CD14-positive monocyte (primary cell): ENCODE results near the gene DALRD3. TPM values are rescaled to one million over a fixed set of nuclear protein-coding genes. Genes with fewer than 3 reads are reported as not detected.
A peak's percentile ranks its signal among the peaks of the same experiment; 100 is the strongest.

ENCODE experiments used
- DNase-seq, 3 donors: peaks; one replicate each; pipeline ENCODE4 v3.0.0-alpha.2; 2011 to 2022
- H2AFZ ChIP-seq: 2 replicates; pipeline ENCODE4 v1.6.0; 2012; ENCODE audit warnings: mild to moderate bottlenecking, low read depth, low read length, inconsistent platforms; ENCODE audit not compliant: insufficient read depth, poor library complexity, severe bottlenecking
- H3K27ac ChIP-seq, 2 donors: 1 replicate in 1 of 2; 2 replicates in 1 of 2; pipeline ENCODE4 v1.5.1; 2012 to 2013; ENCODE audit warnings: low read length in 2 of 2, control low read depth in 1 of 2, inconsistent platforms in 1 of 2, low read depth in 1 of 2, mild to moderate bottlenecking in 1 of 2
- H3K27me3 ChIP-seq, 2 donors: one replicate each; pipeline versions ENCODE4 v1.6.0 to v1.6.1; 2011 to 2013; ENCODE audit warnings: low read length in 2 of 2; ENCODE audit not compliant: control insufficient read depth in 2 of 2, insufficient read depth in 2 of 2
- H3K36me3 ChIP-seq, 2 donors: replicated peaks in 1 of 2; 1 replicate in 1 of 2; 2 replicates in 1 of 2; pipeline versions ENCODE4 v1.5.1 to v1.6.1; 2012 to 2013; ENCODE audit warnings: low read length in 2 of 2, control low read depth in 1 of 2, inconsistent platforms in 1 of 2, mild to moderate bottlenecking in 1 of 2; ENCODE audit not compliant: insufficient read depth in 2 of 2, control insufficient read depth in 1 of 2
- H3K4me1 ChIP-seq, 2 donors: 1 replicate in 1 of 2; 2 replicates in 1 of 2; pipeline versions ENCODE4 v1.5.1 to v1.6.1; 2012 to 2013; ENCODE audit warnings: low read length in 2 of 2, control low read depth in 1 of 2, inconsistent platforms in 1 of 2, mild to moderate bottlenecking in 1 of 2, moderate library complexity in 1 of 2; ENCODE audit not compliant: insufficient read depth in 2 of 2, control insufficient read depth in 1 of 2
- H3K4me2 ChIP-seq: replicated peaks from 2 replicates; pipeline ENCODE3; 2012; ENCODE audit warnings: low read length, moderate library complexity, mild to moderate bottlenecking; ENCODE audit not compliant: poor library complexity, severe bottlenecking; ENCODE audit errors: extremely low read depth
- H3K4me3 ChIP-seq, 3 experiments: fragments of 200-600 bp in 1 of 3; sonication (generic) in 1 of 3; replicated peaks in 1 of 3; 1 replicate in 2 of 3; 2 replicates in 1 of 3; pipeline ENCODE4 v1.5.1; 2011 to 2013; ENCODE audit warnings: low read length in 3 of 3, mild to moderate bottlenecking in 3 of 3, control low read depth in 2 of 3, low read depth in 2 of 3, inconsistent platforms in 1 of 3, moderate library complexity in 1 of 3
- H3K79me2 ChIP-seq: 2 replicates; pipeline ENCODE4 v1.6.0; 2012; ENCODE audit warnings: mild to moderate bottlenecking, control low read depth, inconsistent platforms, low read length, moderate library complexity; ENCODE audit not compliant: insufficient read depth
- H3K9ac ChIP-seq: 2 replicates; pipeline ENCODE4 v1.6.0; 2017; ENCODE audit warnings: low read length, mild to moderate bottlenecking; ENCODE audit not compliant: insufficient read depth, poor library complexity, severe bottlenecking
- H3K9me3 ChIP-seq, 2 donors: replicated peaks in 1 of 2; 1 replicate in 1 of 2; 2 replicates in 1 of 2; pipeline versions ENCODE4 v1.5.1 to v1.6.1; 2012 to 2013; ENCODE audit warnings: low read length in 2 of 2, control low read depth in 1 of 2; ENCODE audit not compliant: control insufficient read depth in 1 of 2, insufficient read depth in 1 of 2
- H4K20me1 ChIP-seq: 2 replicates; pipeline ENCODE4 v1.6.0; 2012; ENCODE audit warnings: mild to moderate bottlenecking, low read length, control low read depth, moderate library complexity; ENCODE audit not compliant: insufficient read depth
- H3K27ac Mint-ChIP-seq, 7 donors: one replicate each; pipeline ENCODE4 v1.8.0; 2020; ENCODE audit warnings: mild to moderate bottlenecking in 7 of 7, mixed read lengths in 7 of 7, moderate library complexity in 6 of 7, inconsistent platforms in 2 of 7
- H3K27me3 Mint-ChIP-seq, 3 donors: one replicate each; pipeline ENCODE4 v1.8.0; 2021 to 2022; ENCODE audit warnings: low read depth in 3 of 3, mild to moderate bottlenecking in 3 of 3, mixed read lengths in 3 of 3, moderate library complexity in 3 of 3, inconsistent platforms in 1 of 3
- H3K36me3 Mint-ChIP-seq, 2 donors: one replicate each; pipeline ENCODE4 v1.8.0; 2020; ENCODE audit warnings: mixed read lengths in 2 of 2, inconsistent platforms in 1 of 2, mild to moderate bottlenecking in 1 of 2
- H3K4me1 Mint-ChIP-seq: one replicate; pipeline ENCODE4 v1.8.0; 2020; ENCODE audit warnings: mild to moderate bottlenecking, mixed read lengths
- H3K4me3 Mint-ChIP-seq, 2 donors: one replicate each; pipeline ENCODE4 v1.8.0; 2020; ENCODE audit warnings: mild to moderate bottlenecking in 2 of 2, mixed read lengths in 2 of 2, moderate library complexity in 1 of 2
- H3K9me3 Mint-ChIP-seq, 7 donors: one replicate each; pipeline ENCODE4 v1.8.0; 2020 to 2022; ENCODE audit warnings: mixed read lengths in 7 of 7, mild to moderate bottlenecking in 6 of 7, moderate library complexity in 6 of 7, inconsistent platforms in 2 of 7
- CTCF ChIP-seq: fragments of 200-600 bp; IDR thresholded peaks from one replicate; pipeline ENCODE4 v1.8.0; 2022; ENCODE audit warnings: antibody characterized with exemption, mild to moderate bottlenecking
- WGBS: methylation state at CpG from one replicate; pipeline ENCODE4 v1.1.5; 2013; ENCODE audit warnings: missing lambda C conversion rate; ENCODE audit not compliant: insufficient coverage; 5-methylcytosine and 5-hydroxymethylcytosine counted together
- intact Hi-C, 2 donors: fragments of 100-400 bp; cut with micrococcal nuclease; formaldehyde crosslinking; loops; one replicate each; pipeline versions ENCODE4 v1.15.0 to v1.15.1; 2023
- polyA plus RNA-seq, 3 donors: library from polyadenylated mRNA; depleted of rRNA in 1 of 3; unstranded in 2 of 3; stranded (reverse) in 1 of 3; fragments of 300-500 nt in 2 of 3; fragments of >200 nt in 1 of 3; fragmentation: Illumina TruSeq in 2 of 3; gene quantifications; 1 replicate in 2 of 3; 2 replicates in 1 of 3; pipeline ENCODE4 v1.2.3, GENCODE V29; 2012 to 2021

Gene DALRD3
- polyA plus RNA-seq, 3 donors = 15.0 to 42.1 (median 20.0) TPM

GRCh38 chr3:49028298-49028672, 9.9 kb upstream of the DALRD3 start:
- intact Hi-C loops = no loop called here
- no peaks in the 10 kb centered on the region for H4K20me1 ChIP-seq
- peaks cover 62 to 69% of the 10 kb centered on the region in 2 donors for H3K36me3 ChIP-seq
- peak overlapping the region in 1 of 3 experiments; percentile 76 for H3K4me3 ChIP-seq
- no peaks in the 10 kb centered on the region for H3K27me3 ChIP-seq
- H3K4me3 Mint-ChIP-seq = peak overlapping the region; percentile 79 to 91
- peak overlapping the region; percentile 78 for H3K4me2 ChIP-seq
- H3K36me3 Mint-ChIP-seq = peaks cover 62 to 63% of the 10 kb centered on the region in 2 donors
- no peaks in the 10 kb centered on the region for H3K9me3 ChIP-seq
- no peaks in the 10 kb centered on the region for H3K27me3 Mint-ChIP-seq
- WGBS = no CpG with 5 or more reads among the region's 4 CpGs
- peak overlapping the region in 1 of 2 donors; percentile 92 for H3K27ac ChIP-seq
- H3K4me1 Mint-ChIP-seq = peaks cover 25% of the 10 kb centered on the region
- peak overlapping the region in 6 of 7 donors; percentile 59 to 98 (median 96) for H3K27ac Mint-ChIP-seq
- TF ChIP-seq CTCF = no peak
- no peak overlapping the region for H2AFZ ChIP-seq
- no peak for DNase-seq
- peaks cover 15 to 22% of the 10 kb centered on the region in 2 donors for H3K4me1 ChIP-seq
- peak overlapping the region; percentile 75 for H3K9ac ChIP-seq
- H3K9me3 Mint-ChIP-seq = no peaks in the 10 kb centered on the region
- peaks cover 35% of the 10 kb centered on the region for H3K79me2 ChIP-seq

GRCh38 chr3:49027634-49028033, 9.3 kb upstream of the DALRD3 start:
- H3K9ac ChIP-seq = no peak overlapping the region

More at GRCh38 chr3:49027634-49028033, 9.3 kb upstream of the DALRD3 start:
- peaks cover 57 to 68% of the 10 kb centered on the region in 2 donors for H3K36me3 ChIP-seq
- H4K20me1 ChIP-seq = no peaks in the 10 kb centered on the region
- no peak overlapping the region for H3K4me3 ChIP-seq
- Mint-ChIP-seq H3K9me3 (no peaks in the 10 kb centered on the region), H3K4me1 (peaks cover 32% of the 10 kb centered on the region), H3K27me3 (no peaks in the 10 kb centered on the region), H3K36me3 (peaks cover 59 to 60% of the 10 kb centered on the region in 2 donors), H3K4me3 (no peak overlapping the region), H3K27ac (peak overlapping the region in 3 of 7 donors; percentile 7 to 88 (median 7))
- H3K79me2 ChIP-seq = peaks cover 42% of the 10 kb centered on the region
- TF ChIP-seq CTCF = no peak
- intact Hi-C loops = no loop called here
- 100% methylated on average over 7 of the region's 9 CpGs for WGBS
- peaks cover 21 to 28% of the 10 kb centered on the region in 2 donors for H3K4me1 ChIP-seq
- H2AFZ ChIP-seq = no peak overlapping the region
- no peak overlapping the region for H3K27ac ChIP-seq
- no peak for DNase-seq
- no peaks in the 10 kb centered on the region for H3K9me3 ChIP-seq
- no peaks in the 10 kb centered on the region for H3K27me3 ChIP-seq
- no peak overlapping the region for H3K4me2 ChIP-seq
